Non-pigmented ciliary epithelial cell (primary cell): ENCODE measurements around the gene PLOD1.
A peak's percentile ranks its signal among the peaks of the same experiment; 100 is the strongest.

Source experiments
- DNase-seq: peaks from one replicate; pipeline ENCODE4 v3.0.0-alpha.2; 2010; ENCODE audit warnings: low read depth

The PLOD1 gene

DNA sequence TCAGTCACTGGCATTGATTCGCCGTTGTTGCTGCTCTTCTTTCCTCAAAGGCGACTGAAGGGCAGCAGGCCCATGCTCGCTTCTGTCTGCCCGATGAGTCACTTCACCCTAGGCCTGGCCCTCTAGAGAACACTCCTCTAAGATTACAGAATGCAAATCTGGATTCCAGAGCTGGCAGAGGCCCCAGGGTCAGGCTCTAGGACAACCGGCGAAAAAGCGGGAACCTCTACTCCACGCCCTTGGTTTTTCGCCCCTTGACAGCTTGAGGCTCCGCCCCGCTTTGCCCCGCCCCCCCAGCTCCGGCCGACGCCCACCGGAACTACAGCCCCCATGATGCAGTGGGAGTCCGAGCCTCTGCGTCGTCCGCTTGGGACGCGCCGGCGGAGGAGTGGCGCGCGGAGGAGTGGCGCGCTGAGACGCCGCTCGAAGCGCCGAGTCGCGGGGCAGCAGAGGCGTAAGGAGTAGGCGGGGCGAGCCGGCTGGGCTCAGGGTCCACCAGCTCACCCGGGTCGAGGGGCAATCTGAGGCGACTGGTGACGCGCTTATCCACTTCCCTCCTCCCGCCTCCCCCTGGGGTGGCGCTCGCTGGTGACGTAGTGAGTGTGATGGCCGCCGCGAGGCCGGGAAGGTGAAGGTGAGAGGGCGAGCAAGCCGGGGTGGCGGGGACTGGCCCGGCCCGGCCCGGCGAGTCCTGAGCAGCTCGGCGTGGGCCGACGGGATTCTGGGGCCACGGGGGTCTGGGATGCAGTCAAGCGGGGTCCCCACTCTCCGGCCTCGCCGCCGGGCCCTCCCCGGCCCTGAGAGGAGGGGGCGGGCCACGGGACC is 45.5 kb downstream of the PLOD1 start, which contains the start of gene MFN2:
Gene MFN2, plus strand, starts transcription at position 594 of the 825 bp plus-strand sequence. CDS start 8,725 bp downstream, outside the sequence.
- DNase-seq: peak; percentile 79

DNA sequence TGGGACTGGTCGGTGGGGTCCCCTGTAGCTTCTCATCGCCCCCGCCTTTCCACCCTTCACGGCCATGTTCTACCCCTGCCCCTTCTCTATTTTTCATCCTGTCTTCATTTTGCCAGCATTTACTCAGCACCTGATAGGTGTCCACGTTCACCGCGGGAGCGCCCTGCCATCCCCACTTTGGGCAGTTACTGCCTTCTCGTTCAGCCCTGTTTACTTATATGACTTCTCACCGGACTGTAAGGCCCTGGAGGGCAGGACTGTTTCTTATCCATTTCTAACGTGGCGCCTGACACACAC is 46.1 kb downstream of the PLOD1 start:
- no peak for DNase-seq

GRCh38 chr1:11981378-11982009 is 47.0 kb downstream of the PLOD1 start:
- no peak for DNase-seq

DNA sequence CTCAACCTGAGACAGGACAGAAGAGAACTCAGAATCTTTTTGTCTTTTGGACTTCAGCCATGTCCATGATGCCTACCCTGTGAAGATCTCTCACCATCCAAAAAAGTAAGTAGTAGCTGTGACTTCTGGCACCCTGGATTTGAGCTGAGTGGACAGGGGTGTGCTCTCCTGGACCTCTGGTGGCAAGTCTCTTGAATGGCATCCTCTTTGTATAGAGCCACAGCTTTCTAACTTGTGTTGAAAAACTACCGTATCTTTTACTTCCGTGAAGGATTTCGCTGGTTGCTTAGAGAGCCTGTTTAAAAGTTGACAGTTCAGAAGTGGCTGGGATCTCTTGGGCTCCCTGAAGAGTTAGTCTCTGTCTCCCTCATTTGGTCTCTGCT is 47.5 kb downstream of the PLOD1 start:
- no peak for DNase-seq

DNA sequence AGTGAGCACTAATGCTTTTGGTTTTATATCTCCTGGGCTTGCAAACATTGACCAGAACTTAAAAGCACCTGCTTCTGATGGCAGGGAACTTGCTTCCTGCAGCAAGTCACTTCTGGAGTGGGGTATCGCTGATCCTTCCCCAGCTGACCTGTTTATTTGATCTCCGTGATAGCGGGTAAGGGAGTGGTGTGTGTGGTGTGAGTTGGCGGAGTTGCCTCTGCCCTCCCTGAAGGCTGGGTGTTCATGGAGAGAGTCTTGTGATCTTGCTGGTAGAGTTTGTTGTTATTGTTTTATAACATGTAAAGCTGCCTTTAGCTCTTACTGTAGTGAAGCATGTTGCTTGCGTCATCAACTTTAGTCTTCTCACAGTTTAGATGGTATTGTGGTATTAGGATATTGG is 49.6 kb downstream of the PLOD1 start:
- no peak for DNase-seq

GRCh38 chr1:11984576-11984975 is 50.1 kb downstream of the PLOD1 start:
- DNase-seq: no peak

- DNase-seq: no peak
Observed at GRCh38 chr1:11985171-11985570, 50.7 kb downstream of the PLOD1 start.

GRCh38 chr1:11985851-11986250 is 51.3 kb downstream of the PLOD1 start:
- DNase-seq: peak; percentile 61

DNA sequence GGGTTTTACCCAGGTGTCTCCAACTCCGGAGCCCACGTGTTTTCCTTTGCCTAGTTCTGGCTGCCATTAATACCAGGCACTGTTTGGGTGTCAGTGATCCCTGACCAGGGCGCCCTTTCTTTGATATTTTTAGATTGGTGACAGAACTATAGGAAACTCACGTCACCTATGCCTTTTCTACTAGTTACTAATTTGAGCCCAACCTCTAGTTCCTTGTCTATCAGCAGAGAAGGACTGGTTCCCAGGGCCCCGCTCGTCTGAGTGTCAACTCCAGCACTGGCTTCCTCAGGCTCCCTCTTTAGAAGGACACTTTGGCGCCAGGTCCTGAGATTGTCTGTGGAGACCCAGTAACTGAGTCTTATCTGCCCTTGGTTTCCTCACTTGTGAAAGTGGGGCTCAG is 55.2 kb downstream of the PLOD1 start:
- DNase-seq: no peak

DNA sequence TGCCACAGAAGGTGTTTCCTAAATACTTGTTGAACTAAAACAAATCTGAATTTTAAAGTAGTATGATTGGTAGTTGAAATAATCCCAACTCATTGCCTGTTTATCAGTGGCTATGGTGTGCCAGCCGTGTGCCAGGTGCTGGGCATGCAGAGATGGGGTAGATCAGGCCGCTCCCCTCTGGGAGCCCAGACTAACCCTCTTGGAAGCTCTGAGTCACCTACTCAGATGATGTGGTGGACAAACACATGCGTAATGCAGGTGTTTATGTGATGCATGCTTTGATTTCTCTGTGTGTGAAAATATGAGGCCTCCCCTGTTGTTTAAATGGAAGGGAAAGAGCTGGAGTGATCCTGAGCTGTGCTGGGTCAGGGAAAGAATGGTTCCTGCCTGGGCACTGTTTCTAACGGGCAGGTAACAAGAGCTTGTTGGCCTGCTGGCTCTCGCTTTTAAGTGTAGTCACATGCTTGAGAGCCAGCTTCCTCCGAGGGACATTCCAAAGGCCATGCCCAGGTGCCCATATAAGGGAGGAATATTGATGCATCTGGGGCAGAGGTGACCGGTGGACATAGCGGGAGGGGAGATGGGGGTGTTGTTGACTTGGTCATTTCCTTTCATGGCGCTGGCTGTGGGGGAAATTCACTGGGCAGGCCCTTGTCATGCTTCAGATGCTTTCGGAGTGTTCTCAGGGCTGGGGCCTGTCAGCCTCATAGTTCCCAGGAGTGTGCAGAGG is 56.0 kb downstream of the PLOD1 start:
- DNase-seq: no peak

- DNase-seq: no peak
Observed at GRCh38 chr1:11991969-11992676, 57.6 kb downstream of the PLOD1 start.

GRCh38 chr1:11997081-11997850 is 62.7 kb downstream of the PLOD1 start:
- DNase-seq: no peak

DNA sequence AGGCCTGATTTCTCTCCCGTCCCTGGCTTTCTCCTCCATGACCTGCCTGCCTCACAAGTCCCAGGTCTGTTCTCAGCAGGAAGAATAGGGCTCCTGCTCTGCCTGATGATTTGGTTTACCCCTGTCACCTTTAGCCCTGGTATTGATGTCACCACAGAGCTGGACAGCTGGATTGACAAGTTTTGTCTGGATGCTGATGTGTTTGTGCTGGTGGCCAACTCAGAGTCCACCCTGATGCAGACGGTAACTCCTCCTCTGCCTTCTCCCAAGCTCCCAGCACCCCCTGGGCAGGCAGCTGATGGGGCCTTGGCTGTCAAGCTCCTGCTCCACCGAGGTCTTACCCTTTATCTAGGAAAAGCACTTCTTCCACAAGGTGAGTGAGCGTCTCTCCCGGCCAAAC is 64.1 kb downstream of the PLOD1 start:
- no peak for DNase-seq

- DNase-seq: no peak
Observed at GRCh38 chr1:11999236-11999635, 64.7 kb downstream of the PLOD1 start.

DNA sequence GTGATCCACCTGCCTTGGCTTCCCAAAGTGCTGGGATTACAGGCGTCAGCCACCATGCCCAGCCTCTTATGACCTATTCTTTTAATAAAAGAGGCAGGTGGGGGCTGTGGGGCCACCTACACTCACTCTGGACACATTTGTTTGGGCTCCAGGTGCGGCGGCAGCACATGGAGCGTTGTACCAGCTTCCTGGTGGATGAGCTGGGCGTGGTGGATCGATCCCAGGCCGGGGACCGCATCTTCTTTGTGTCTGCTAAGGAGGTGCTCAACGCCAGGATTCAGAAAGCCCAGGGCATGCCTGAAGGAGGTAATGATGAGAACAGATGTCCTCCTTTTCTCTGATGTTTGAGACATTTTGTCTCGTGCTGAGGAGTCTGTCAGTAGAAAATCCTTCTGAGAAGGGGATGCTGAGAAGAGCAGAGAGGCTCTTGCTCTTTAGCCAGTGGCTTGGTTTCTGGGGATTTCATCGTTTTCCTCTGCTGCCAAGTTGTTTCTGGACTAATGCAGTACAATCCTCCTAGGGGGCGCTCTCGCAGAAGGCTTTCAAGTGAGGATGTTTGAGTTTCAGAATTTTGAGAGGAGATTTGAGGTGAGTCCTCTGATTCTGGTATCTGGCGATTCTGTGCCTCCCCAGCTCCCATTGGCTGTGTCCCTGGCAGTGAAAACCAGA is 66.9 kb downstream of the PLOD1 start:
- DNase-seq: no peak

DNA sequence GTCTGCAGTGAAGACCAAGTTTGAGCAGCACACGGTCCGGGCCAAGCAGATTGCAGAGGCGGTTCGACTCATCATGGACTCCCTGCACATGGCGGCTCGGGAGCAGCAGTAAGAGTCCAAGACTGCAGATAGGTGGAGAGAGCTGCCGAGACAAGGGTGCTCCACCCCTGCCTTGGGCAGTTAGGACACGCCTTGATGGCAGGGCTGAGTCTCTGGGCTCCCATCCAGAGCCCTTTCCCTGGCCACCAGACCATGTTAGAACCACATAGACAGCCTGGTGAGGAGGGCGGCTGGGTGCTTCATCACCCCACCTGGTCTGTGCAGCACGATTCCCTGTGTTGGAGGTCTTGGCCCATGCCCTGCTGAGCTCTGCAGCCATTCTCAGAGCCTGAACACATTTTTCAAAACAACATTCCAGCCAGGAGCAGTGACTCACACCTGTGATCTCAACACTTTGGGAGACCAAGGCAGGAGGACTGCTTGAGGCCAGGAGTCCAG is 67.5 kb downstream of the PLOD1 start:
- DNase-seq: no peak

- no peak for DNase-seq
Observed at GRCh38 chr1:12003762-12004161, 69.2 kb downstream of the PLOD1 start.

- DNase-seq: no peak
Observed at GRCh38 chr1:12005488-12006166, 71.1 kb downstream of the PLOD1 start.

- DNase-seq: no peak
Observed at GRCh38 chr1:12006167-12006921, 71.8 kb downstream of the PLOD1 start.

DNA sequence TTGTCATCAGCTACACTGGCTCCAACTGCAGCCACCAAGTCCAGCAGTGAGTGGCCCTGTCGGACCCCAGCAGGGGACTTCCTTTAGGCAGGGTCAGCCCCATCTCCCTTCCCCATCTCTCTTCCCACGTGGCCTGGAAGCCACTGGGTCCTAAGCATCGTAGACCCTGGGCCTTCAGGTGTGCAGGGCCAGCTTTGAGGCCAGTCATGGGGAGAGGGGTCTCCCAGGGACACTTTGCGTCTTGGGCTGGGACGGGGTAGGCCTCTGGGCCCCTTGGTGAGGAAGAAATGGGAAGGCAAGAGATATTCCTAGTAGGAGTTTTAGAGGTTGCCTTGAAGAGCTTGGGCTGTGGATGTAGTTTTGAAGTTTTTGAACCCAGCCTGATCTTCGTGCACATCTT is 72.7 kb downstream of the PLOD1 start:
- no peak for DNase-seq
